IPS DF 4.7 (cell line): ENCODE results near the gene HOXA10.

Experiments used
- DNase-seq: peaks from one replicate; pipeline ENCODE4 v3.0.0-alpha.2; 2013; ENCODE audit warnings: low spot score; ENCODE audit errors: extremely low read depth

The HOXA10 gene

DNA sequence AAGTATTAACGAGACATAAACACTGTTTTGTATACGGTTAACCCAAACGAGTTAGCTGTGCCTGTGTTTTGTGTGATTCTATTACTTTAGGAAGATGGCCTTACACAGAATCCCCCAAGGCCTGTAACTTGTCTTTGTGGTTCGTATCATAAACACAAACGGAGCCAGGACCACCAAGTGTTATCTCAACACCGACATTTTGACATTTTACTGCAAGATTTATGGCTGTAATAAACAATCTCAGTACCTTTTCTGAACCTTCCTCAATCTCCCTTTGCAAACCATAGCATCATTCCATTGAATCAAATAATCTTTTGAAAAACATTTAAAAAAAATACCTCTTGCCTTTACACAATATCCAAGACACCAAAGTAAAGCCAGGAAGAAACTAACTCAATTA lies 41.1 kb downstream of the HOXA10 start:
- DNase-seq: no peak

GRCh38 chr7:27132214-27132613 lies 41.9 kb downstream of the HOXA10 start:
- DNase-seq: no peak

DNA sequence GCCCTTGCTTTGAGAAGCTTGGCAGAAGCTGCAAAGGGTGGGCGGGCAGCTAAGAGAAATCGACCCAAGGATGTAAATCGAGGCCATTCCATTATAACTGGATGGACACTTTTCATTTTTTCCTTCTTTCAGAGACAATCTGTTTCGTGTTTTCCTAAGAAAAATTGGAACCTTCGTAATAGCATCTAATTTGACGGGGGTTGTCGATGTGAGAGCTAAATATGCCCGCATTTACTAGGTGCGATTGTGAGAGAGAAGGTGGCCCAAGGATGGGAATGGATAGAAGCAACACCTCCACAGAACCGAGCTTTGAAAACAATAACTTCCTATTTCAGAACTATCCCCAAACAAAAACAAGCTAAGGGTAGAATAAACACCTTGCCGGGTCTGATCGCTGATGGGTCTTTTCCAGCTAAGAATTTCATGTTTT lies 42.7 kb downstream of the HOXA10 start:
- DNase-seq: no peak

DNA sequence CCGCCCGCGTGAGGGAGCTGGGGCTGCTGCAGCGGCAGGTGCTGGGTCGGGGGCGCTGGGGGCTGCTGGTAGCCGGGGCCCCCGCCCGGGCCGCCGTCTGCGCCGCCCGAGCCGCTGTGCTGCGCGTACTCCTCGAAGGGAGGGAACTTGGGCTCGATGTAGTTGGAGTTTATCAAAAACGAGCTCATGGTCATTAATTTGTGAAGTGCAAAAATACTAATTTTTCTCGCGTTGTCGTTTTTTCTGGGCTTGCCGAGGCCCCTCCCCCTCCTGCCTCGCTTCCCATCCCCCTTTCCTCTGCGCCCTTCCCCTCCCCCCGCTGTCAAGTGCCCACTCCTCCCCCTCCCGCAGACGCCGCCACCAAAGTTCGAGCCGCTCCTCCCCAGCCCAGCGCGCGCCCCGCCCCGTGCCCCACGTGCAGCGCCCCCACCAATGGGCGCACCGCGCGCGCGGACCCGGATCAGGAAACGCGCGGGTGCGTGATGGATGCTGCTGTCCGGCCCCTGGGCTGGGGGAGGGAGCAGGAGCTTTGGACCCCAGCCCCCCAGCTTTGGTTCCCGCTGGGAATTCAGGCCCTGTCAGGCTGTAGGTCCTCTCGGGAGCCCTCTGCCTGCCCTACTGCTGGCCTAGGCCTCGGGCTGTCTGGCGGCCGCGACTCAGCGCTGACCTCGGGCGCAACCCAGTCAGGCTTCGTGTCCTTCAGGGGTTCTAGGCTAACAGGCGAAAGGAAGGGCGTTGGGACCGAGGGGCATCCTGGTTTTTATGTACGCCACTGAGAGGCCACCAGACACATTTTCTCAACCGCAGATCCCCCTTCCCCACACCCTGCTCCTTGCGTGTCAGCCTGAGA lies 43.4 kb downstream of the HOXA10 start, which contains the start of gene HOXA4:
TSS of gene HOXA4 (minus strand) at position 218 of the 850 bp plus-strand sequence. CDS start at position 194, 24 bp downstream.
- no peak for DNase-seq

GRCh38 chr7:27129729-27130539 lies 44.2 kb downstream of the HOXA10 start:
- no peak for DNase-seq

GRCh38 chr7:27128776-27129728 lies 45.1 kb downstream of the HOXA10 start:
- no peak for DNase-seq

GRCh38 chr7:27128034-27128433 lies 46.1 kb downstream of the HOXA10 start:
- DNase-seq: no peak

- no peak for DNase-seq
These were observed 47.4 kb downstream of the HOXA10 start for GRCh38 chr7:27126596-27127327.

- DNase-seq: no peak
These were observed 48.1 kb downstream of the HOXA10 start for GRCh38 chr7:27125986-27126394.

DNA sequence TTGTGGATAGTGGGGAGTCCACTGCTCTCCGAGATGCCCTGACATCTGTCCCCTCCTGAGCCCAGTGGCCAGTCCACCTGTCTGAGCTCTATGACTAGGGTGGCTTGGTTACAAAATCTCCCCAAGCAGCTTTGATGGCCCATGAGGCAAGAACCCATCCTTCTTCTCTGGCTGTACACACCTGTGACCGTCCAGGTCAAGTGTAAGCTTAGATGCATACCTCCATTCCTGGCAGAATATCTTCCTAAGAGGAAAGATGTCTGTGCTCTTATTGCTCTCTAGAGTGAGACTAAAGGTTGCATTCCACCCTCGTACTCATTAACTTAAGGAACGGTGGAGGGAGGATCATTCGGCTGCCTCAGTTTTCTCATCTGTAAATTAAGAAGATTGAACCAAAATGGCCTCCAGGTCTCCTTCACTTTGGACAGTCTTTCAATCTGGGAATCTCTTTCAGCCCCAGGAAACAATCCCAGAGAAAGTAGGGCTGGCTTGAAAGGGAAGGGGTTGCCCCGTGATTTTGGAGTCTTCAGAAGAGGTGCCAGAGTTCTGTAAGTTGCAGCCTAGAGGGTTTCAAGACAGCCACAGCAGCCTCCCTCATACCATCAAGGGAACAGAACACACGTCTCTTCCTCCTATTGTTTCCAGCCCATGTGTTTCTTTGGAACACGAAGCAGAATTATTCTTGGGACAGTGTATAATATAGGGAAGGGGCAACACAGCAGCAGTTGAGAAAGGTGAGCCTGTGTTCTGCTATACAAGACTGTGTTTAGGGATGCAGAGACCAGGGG lies 49.0 kb downstream of the HOXA10 start:
- DNase-seq: no peak

GRCh38 chr7:27124096-27124901 lies 49.8 kb downstream of the HOXA10 start:
- DNase-seq: no peak

GRCh38 chr7:27123477-27124053 lies 50.6 kb downstream of the HOXA10 start:
- no peak for DNase-seq

DNA sequence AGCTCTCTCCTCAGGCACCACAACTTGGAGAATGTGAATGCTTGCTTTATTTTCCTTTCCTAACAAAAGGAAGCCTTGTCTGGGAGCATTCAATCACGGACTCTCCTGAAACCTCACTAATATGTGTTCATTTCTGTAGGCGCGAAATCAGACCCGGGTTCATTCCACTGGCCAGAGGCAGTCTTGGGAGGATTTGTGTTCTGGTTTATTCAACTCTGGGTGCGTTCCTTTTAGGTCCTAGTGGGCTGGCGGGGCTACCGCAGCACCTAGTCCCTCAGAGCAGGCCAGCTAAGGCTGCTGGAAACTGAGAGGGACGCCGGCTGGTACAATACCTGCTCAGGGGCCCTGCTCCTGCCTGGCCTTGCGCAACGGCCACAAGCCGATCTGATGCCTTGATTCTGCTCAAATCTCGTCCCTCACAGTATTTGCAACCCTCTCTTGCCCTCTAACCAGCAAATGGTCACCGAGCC lies 51.1 kb downstream of the HOXA10 start:
- DNase-seq: no peak

DNA sequence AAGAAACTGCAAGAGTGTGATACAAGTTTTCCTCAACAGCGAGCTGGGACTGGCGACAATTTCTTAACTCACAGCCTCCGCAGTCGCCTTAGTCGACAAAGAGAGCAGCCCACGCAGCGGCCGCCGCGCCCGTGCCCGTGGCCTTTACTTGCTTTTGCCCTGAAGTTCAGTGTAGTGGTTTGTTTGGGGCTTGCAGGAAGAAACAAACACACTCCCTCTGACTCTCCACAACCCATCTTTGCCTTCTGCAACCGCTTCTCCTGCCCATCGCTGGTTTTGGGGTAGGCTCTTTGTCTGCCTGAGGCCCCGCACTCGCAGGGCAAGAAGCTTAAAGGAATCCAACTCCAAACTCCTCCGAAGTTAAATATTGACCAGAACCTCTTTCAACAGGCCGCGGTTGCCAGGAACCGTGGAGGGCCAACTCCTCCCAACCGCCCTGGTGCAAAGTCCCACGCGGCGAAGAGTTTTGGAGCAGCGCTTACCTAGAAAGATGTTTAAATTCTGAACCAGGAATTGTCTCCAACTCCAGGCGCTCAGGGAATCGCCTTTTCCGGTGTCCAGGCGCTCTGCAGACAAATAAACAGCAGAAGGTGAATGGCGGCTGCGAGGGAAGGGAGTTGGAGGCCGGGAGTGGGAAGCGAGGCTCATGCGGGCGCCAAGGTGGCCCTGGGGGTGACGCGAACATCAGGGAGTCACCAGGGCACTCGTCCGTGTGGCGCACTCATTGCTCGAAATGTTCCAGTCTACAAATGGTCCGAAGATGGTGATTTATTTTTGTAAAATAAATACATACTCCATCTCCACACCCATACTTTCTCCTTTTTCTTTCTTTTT lies 51.8 kb downstream of the HOXA10 start:
- no peak for DNase-seq

DNA sequence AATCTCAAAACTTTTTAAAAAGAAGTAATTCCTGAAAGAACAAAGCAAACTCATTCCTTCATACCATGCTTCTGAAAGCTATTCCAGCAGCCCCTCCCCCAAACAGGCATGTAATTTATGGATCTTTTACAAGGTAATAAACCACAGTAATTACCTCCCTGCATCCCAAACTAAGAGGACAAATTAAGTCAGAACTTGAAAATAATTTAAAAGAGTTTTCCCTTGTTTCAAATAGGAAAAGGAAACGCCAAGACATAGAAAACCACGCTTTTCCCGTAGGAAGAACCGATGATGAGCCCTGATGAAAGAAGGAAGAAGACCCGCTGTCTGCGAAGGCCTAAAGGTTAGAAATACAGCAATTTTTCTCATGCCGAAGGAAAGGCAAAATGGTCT lies 52.4 kb downstream of the HOXA10 start:
- no peak for DNase-seq
